Activated naive CD4-positive, alpha-beta T cell treated with anti-CD3 and anti-CD28 coated beads for 36 hours (primary cell): Measurements from ENCODE around the gene SAXO2. TPM values are rescaled to one million over a fixed set of nuclear protein-coding genes. Genes with fewer than 3 reads are reported as not detected.
"Not testable (repeated sequence)": the region's sequence is repeated elsewhere in the genome, so short reads cannot be mapped to it uniquely, and the experiment has no call there.

Experiments used
- CTCF ChIA-PET: fragments of 350-600 bp; sonication (Branson Sonifier 250); formaldehyde crosslinking; loops from one replicate; lab custom pipeline; 2021; ENCODE audit warnings: antibody characterized with exemption; lab: Charles Lee
- DNase-seq: peaks from one replicate; pipeline ENCODE4 v3.0.0-alpha.2; 2020
- H3K27ac Mint-ChIP-seq: one replicate; pipeline ENCODE4 v1.8.0; 2021; ENCODE audit warnings: mild to moderate bottlenecking, mixed read lengths
- H3K27me3 Mint-ChIP-seq: one replicate; pipeline ENCODE4 v1.8.0; 2021; ENCODE audit warnings: low read depth, mixed read lengths
- H3K36me3 Mint-ChIP-seq: one replicate; pipeline ENCODE4 v1.8.0; 2021; ENCODE audit warnings: low read depth, mixed read lengths
- H3K4me1 Mint-ChIP-seq: one replicate; pipeline ENCODE4 v1.8.0; 2021; ENCODE audit warnings: low read depth, mixed read lengths
- H3K4me3 Mint-ChIP-seq: one replicate; pipeline ENCODE4 v1.8.0; 2021; ENCODE audit warnings: mild to moderate bottlenecking, moderate library complexity, mixed read lengths
- H3K9me3 Mint-ChIP-seq: one replicate; pipeline ENCODE4 v1.8.0; 2021; ENCODE audit warnings: mixed read lengths
- intact Hi-C: fragments of 100-400 bp; cut with micrococcal nuclease; formaldehyde crosslinking; loops from one replicate; pipeline ENCODE4 v1.15.1; 2023
- total RNA-seq, 2 experiments: library from RNA; stranded (reverse); gene quantifications; one replicate each; pipeline ENCODE4 v1.2.3, GENCODE V29; 2021

SAXO2 gene
- total RNA-seq, 2 experiments from 2014 or later: 0.69 to 0.79 TPM

GRCh38 chr15:82294061-82294690 lies 31.6 kb downstream of the SAXO2 start:
- H3K27ac Mint-ChIP-seq: no peak overlapping the region
- CTCF ChIA-PET: no interaction called here
- no peaks in the 10 kb centered on the region for H3K36me3 Mint-ChIP-seq
- H3K4me1 Mint-ChIP-seq: peaks cover 12% of the 10 kb centered on the region
- H3K9me3 Mint-ChIP-seq: peaks cover 9% of the 10 kb centered on the region
- no peak overlapping the region for H3K4me3 Mint-ChIP-seq
- DNase-seq: no peak
- intact Hi-C loops: no loop called here
- no peaks in the 10 kb centered on the region for H3K27me3 Mint-ChIP-seq

GRCh38 chr15:82297546-82297945 lies 34.9 kb downstream of the SAXO2 start:
- Mint-ChIP-seq H3K9me3 (no peaks in the 10 kb centered on the region), H3K27me3 (no peaks in the 10 kb centered on the region), H3K4me1 (peaks cover 12% of the 10 kb centered on the region), H3K27ac (no peak overlapping the region), H3K4me3 (no peak overlapping the region), H3K36me3 (no peaks in the 10 kb centered on the region)
- intact Hi-C loops: no loop called here
- no peak for DNase-seq
- CTCF ChIA-PET: no interaction called here

DNA sequence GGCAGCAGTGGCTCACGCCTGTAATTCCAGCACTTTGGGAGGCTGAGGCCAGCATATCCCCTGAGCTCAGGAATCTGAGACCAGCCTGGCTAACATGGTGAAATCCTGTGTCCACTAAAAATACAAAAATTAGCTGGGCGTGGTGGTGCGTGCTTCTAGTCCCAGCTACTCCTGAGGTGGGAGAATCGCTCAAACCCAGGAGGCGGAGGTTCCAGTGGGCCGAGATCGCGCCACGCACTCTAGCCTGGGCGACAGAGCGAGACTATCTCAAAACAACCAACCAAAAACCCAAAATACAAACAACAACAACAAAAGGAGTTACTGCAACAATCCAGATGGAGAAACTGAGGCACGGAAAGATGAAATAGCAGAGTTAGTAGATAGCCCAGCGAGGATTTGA lies 35.4 kb downstream of the SAXO2 start:
- CTCF ChIA-PET: no interaction called here
- intact Hi-C loops: no loop called here

DNA sequence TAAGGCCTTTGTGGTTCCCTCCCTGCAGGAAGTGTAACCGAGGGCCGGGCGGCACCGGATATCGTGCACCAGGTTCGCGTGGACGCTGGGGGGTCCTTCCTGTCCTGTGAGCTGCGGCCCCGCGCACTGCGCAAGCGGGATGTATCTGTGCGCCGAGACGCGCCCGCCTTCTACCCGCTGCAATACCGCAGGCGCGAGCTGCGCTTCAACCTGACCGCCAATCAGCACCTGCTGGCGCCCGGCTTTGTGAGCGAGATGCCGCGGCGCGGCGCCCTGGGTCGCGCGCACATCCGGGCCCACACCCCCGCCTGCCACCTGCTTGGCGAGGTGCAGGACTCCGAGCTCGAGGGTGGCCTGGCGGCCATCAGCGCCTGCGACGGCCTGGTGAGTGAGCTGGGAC lies 35.9 kb downstream of the SAXO2 start:
- Mint-ChIP-seq H3K9me3 (no peaks in the 10 kb centered on the region), H3K36me3 (no peaks in the 10 kb centered on the region), H3K27me3 (no peaks in the 10 kb centered on the region), H3K27ac (no peak overlapping the region), H3K4me3 (no peak overlapping the region), H3K4me1 (peaks cover 12% of the 10 kb centered on the region)
- intact Hi-C loops: no loop called here
- DNase-seq: peak; percentile 68
- CTCF ChIA-PET: no interaction called here

More for the DNA sequence above, 35.4 kb downstream of the SAXO2 start:
- H3K4me1 Mint-ChIP-seq: peaks cover 12% of the 10 kb centered on the region
- no peaks in the 10 kb centered on the region for H3K36me3 Mint-ChIP-seq
- no peak for DNase-seq
- no peak overlapping the region for H3K27ac Mint-ChIP-seq
- no peaks in the 10 kb centered on the region for H3K27me3 Mint-ChIP-seq
- peak overlapping the region; percentile 43 for H3K4me3 Mint-ChIP-seq
- H3K9me3 Mint-ChIP-seq: no peaks in the 10 kb centered on the region

DNA sequence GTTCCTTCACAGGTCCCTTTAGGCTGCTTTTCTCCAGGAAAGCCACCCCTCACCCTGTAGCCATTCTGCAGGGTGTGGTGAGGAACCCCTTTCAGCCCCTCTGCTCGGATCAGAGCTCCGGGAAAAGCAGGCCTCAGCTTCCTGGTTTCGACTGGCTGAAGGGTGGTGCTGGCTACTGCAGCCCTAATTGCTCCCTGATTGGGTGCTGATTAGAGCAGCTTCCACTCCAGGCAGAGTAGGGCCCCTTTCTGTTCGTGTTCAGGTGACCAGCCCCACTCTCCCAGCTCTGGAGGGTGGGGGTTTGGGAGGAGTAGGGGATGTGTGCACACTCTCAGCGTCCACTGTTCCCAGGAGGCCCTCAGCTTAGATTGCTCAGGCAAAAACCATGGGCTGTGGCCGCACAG lies 36.9 kb downstream of the SAXO2 start:
- DNase-seq, H3K27me3 Mint-ChIP-seq, H3K9me3 Mint-ChIP-seq, H3K36me3 Mint-ChIP-seq, intact Hi-C loops, CTCF ChIA-PET, H3K27ac Mint-ChIP-seq, H3K4me3 Mint-ChIP-seq: not testable (repeated sequence)
- peaks cover 12% of the 10 kb centered on the region for H3K4me1 Mint-ChIP-seq

DNA sequence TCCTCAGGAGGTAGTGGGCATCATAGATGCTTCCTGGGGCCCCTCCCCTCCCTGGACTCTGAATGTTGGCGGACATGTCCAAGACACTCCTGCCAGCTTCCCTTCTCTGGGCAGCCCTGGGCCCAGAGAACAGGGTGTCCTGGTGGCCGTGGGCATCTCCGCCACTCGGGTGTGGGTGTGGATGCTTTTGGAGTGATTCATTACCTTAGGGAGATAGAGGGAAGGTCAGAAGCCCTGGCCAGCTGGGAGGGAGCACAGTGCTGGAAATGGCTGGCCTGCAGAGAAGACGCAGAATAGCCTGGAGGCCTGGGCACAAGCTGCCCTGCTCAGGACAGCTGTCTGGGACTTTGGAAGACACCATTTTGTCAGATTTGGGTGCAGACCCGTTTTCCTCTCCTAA lies 37.7 kb downstream of the SAXO2 start:
- CTCF ChIA-PET: not testable (repeated sequence)

GRCh38 chr15:82300883-82301282 lies 38.3 kb downstream of the SAXO2 start:
- intact Hi-C loops: no loop called here
- CTCF ChIA-PET: no interaction called here
- Mint-ChIP-seq H3K27ac (no peak overlapping the region), H3K4me3 (no peak overlapping the region), H3K4me1 (peaks cover 20% of the 10 kb centered on the region), H3K27me3 (no peaks in the 10 kb centered on the region), H3K36me3 (no peaks in the 10 kb centered on the region), H3K9me3 (no peaks in the 10 kb centered on the region)
- DNase-seq: no peak

More for the DNA sequence above, 37.7 kb downstream of the SAXO2 start:
- H3K27me3 Mint-ChIP-seq, H3K4me3 Mint-ChIP-seq, H3K27ac Mint-ChIP-seq, H3K9me3 Mint-ChIP-seq, intact Hi-C loops, DNase-seq, H3K36me3 Mint-ChIP-seq: not testable (repeated sequence)
- peaks cover 19% of the 10 kb centered on the region for H3K4me1 Mint-ChIP-seq

- Mint-ChIP-seq H3K4me3 (no peak overlapping the region), H3K4me1 (peaks cover 20% of the 10 kb centered on the region), H3K27ac (no peak overlapping the region), H3K36me3 (no peaks in the 10 kb centered on the region), H3K9me3 (no peaks in the 10 kb centered on the region), H3K27me3 (no peaks in the 10 kb centered on the region)
- intact Hi-C loops: no loop called here
- CTCF ChIA-PET: no interaction called here
- DNase-seq: no peak
These were observed 38.8 kb downstream of the SAXO2 start for GRCh38 chr15:82301296-82302016.

- intact Hi-C loops: no loop called here
- CTCF ChIA-PET: no interaction called here
These were observed 41.5 kb downstream of the SAXO2 start for GRCh38 chr15:82303956-82304777.

DNA sequence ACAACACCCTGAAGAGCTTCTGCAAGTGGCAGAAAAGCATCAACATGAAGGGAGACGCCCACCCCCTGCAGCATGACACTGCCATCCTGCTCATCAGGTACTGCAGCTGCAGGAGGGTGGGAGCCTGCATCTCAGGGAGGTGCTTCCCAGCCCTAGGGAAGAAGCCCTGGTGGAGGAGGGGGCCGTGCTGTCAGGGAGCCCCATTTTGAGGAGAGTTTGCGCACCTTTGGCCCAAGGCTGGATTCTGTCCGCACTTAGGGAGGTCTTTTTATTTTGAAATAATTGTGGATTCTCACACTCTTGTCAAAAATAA lies 42.1 kb downstream of the SAXO2 start:
- intact Hi-C loops: no loop called here
- CTCF ChIA-PET: no interaction called here
- Mint-ChIP-seq H3K27ac (no peak overlapping the region), H3K4me1 (peaks cover 8% of the 10 kb centered on the region), H3K36me3 (no peaks in the 10 kb centered on the region), H3K27me3 (no peaks in the 10 kb centered on the region), H3K4me3 (no peak overlapping the region), H3K9me3 (no peaks in the 10 kb centered on the region)
- no peak for DNase-seq

More at GRCh38 chr15:82303956-82304777, 41.5 kb downstream of the SAXO2 start:
- no peak for DNase-seq
- Mint-ChIP-seq H3K4me1 (peaks cover 8% of the 10 kb centered on the region), H3K27ac (no peak overlapping the region), H3K9me3 (no peaks in the 10 kb centered on the region), H3K36me3 (no peaks in the 10 kb centered on the region), H3K4me3 (no peak overlapping the region), H3K27me3 (no peaks in the 10 kb centered on the region)

GRCh38 chr15:82305621-82306048 lies 43.0 kb downstream of the SAXO2 start:
- H3K4me1 Mint-ChIP-seq: peaks cover 8% of the 10 kb centered on the region
- H3K36me3 Mint-ChIP-seq: peaks cover 3% of the 10 kb centered on the region
- H3K27me3 Mint-ChIP-seq: no peaks in the 10 kb centered on the region
- DNase-seq: no peak
- no peak overlapping the region for H3K4me3 Mint-ChIP-seq
- no peak overlapping the region for H3K27ac Mint-ChIP-seq
- peaks cover 2% of the 10 kb centered on the region for H3K9me3 Mint-ChIP-seq
- intact Hi-C loops: no loop called here
- CTCF ChIA-PET: no interaction called here

GRCh38 chr15:82306791-82307713 lies 44.4 kb downstream of the SAXO2 start:
- Mint-ChIP-seq H3K27ac (no peak overlapping the region), H3K9me3 (peaks cover 7% of the 10 kb centered on the region), H3K4me3 (no peak overlapping the region), H3K4me1 (peaks cover 8% of the 10 kb centered on the region), H3K36me3 (peaks cover 3% of the 10 kb centered on the region), H3K27me3 (no peaks in the 10 kb centered on the region)
- DNase-seq: no peak
- intact Hi-C loops: no loop called here
- CTCF ChIA-PET: interaction anchor here (1.0 kb wide), 1 partner anchor 24 kb away, joined by 4 read pairs; no protein-coding TSS in a partner anchor
